GM21390 (cell line): ENCODE data around the gene BATF3.
"Not testable (repeated sequence)": the region's sequence is repeated elsewhere in the genome, so short reads cannot be mapped to it uniquely, and the experiment has no call there.

Experiments
- ATAC-seq: cut with Tn5 transposase; IDR thresholded peaks from one replicate; pipeline ENCODE4 v1.9.1; 2021; ENCODE audit not compliant: unreplicated experiment

Gene BATF3

DNA sequence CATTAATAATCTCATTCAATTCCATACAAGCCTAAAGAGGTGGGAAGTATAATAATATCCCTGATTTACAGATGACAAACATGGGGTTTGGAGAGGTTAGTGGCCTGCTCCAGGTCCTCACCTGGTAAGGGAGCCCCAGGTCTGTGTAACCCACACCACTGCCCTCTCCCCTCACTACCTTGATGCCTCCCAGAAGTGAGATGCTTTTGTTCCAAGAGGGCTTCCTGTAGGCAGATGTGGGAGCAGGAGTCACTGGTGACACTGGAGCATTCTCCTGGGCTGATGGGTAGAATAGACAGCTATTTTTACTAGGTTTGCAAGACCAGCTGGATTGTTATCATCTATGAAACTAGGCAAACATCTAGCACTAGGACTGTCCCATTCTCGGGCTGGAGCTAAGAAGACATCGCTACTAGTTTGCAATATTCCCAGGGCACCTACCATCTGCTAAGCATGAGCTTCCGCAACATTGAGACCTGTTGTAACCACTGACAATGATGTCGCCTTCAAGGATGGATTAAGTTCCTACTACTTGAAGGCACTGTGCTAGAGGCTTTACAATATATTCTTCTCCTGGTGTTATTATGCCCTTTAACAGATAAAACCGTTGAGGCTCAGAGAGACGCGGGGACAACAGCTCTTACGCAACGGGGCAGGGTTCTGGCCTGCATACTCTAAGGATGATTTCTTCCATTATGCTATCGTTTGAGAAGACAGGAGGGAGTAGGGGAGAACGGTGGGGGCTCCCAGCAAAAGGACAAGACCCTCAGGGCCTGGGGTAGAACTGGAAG is 35.0 kb downstream of the BATF3 start:
- no peak for ATAC-seq

GRCh38 chr1:212658250-212658649 is 41.4 kb downstream of the BATF3 start:
- ATAC-seq = not testable (repeated sequence)

DNA sequence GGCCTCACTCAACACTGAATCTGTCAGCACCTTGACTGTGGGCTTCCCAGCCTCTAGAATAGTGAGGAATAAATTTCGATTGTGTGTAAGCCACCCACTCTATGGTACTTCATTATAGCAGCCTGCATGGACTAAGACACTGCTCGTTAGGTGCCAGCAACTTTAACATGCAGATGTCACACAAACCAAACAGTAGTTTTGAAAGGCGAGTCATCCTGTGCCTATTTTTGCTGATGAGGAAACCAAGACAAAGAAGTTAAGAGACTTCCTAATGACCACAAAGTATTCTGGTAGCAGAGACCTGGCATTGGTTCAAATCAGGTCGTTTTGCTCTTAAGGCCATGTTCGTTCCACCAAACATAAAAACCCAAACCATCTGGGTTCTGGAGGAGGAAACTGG is 42.9 kb downstream of the BATF3 start:
- no peak for ATAC-seq

DNA sequence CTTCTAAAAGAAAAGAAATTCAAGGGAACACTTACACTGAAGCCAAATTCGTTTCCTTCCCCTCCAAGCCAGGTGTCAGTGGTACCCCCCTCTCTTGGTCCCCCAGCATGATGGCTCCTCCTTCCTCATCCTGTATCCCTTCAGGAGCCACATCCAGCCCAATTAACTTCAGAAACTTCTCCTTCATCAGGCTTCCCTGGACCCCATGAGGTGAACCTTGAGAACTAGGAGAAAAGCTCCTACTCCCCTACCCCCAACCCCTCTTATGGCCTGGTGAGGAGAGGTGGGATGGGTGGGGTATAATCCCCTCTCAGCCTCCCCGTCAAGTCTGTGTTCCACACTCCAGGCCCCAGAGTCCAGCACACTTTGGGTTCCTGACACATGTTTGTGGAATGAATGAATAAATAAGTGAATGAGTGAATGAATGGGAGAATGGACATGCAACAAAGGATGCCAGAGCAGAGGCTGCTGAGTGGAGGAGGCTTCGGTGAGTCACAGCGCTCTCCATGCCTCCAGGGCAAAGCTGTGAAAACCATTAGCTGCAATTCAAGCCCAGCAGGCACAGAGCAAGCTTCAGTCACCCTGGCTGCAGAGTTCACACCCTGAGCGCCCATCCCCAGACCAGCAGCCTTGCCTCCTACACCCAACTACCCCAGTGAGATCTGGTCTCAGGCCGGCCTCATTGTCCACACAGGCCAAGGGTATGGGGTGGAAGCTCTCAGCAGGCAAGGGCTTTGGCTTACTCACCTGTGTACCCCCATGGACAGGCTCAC is 43.8 kb downstream of the BATF3 start:
- ATAC-seq = no peak

DNA sequence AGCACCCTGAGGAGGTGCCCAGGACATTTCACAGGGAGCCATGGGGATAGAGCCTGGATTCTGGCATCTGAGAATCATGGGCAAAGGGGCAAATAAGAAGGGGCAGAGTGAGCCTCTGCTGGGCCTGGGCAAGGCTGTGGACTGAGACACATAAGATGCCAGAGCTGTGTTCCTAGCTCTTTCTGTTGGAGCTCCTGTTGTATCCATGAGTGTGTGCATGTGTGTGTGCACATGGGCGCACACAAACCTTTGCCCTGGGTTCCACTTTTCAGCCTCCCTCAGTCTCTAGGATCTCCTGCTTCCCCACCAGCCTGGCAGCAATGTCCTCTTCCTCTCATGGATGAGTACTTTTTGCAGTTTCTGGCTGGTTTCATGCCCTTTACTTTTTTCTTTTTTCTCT is 47.0 kb downstream of the BATF3 start:
- no peak for ATAC-seq

GRCh38 chr1:212651977-212652376 is 47.7 kb downstream of the BATF3 start:
- no peak for ATAC-seq

DNA sequence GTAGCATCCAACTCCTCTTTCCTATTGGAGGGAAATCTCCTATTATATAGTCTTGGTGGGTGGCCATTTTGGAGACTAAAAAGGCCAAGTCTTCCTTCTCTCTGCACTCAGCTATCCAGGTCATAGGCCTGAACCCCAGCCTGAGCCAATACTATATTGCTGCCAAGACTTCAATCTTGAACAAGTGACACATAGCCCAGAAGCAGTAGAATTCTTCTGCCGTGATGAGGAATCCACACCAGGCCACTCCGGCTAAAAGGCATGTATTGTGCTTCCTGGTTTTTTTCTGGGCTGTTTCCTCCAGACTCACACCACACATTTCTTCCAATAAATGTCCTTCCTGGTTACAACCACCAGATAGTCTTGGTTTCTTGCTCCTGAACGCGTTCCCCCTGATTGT is 48.1 kb downstream of the BATF3 start:
- ATAC-seq = no peak

DNA sequence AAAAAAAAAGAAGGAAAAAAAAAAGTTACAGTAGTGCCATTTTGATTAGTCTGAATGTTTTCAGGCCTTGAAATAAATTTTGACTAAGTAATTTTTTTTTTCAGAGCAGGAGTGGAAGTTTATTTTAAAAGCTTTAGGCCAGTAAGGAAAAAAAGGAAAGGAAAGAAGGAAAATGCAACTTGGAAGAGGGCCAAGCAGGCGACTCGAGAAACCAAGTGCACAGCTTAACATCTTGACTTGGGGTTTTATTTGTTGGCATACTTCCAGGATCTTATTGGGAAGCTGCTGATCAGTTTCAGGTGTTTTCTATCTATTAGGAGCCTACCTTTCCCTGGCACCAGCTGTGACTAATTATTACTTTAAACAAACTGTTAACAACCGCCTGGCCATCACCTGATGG is 49.4 kb downstream of the BATF3 start:
- no peak for ATAC-seq

DNA sequence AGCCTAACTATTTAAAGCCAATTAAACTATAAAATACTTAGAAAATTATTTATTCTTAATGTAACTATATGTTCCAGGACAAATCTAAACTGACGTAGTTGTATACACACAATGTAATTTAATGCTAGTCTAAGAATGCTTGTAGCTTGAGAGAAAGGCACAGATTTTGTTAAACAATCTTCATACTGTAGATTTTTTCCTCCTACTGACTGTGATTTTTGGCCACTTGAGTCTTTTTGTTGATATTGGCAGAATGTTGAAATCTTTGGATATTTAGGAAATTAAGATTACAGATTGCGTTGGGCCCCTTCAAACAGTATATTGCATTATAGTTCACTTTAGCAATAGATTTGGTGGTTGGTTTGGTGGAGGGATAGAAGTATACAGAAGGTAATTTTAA is 50.6 kb downstream of the BATF3 start:
- no peak for ATAC-seq

- no peak for ATAC-seq
These were observed 51.2 kb downstream of the BATF3 start for GRCh38 chr1:212648431-212648830.

GRCh38 chr1:212647004-212647403 is 52.6 kb downstream of the BATF3 start:
- no peak for ATAC-seq

- no peak for ATAC-seq
These were observed 53.1 kb downstream of the BATF3 start for GRCh38 chr1:212646588-212646987.

DNA sequence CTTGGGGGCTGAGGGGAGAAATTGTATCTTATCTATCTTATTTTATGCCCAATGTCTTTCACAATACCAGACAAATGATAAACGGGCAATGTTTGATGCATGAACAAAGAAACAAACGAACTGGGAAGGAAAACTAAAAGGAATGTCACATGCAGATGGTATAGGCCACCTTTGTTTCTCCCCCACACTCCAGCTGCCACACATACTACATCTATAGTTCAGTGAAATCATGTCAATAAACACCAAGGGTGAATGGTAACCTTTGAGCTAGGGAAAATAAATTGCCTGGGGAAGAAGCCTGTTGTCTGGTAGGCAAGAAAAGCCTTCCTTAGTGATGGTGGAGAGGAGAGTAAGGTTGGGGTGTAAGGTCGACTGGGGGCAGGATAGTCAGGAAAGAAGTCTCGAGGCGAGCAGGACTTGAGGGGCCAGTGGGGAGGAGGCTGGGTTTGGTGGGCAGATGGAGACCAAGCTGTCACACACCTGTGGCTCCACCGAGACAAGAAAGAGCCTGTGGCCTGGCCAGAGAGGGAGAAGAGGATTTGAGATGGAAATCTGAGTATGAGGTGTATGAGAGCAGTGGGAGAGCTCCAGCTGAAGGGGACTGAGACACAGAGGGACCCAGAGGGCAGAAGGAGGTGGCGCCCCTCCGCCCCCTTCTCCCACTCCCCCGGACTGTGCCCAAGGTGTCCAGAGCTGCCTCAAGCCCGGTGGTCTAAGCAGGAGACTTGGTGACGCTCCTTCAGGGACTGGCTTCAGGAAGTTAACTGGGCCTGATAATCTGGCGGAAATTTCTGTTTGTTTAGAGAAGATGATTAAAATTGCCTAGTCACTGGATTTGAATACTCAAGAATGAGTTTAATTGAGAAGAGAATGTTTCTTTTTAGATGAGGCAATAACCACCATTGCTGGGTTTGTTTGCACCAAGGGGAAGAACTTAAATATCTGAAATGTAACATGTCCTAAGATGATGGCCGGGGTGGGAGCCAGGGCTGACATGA is 53.8 kb downstream of the BATF3 start:
- no peak for ATAC-seq

- ATAC-seq = no peak
These were observed 54.6 kb downstream of the BATF3 start for GRCh38 chr1:212644866-212645545.

GRCh38 chr1:212643877-212644276 is 55.8 kb downstream of the BATF3 start:
- no peak for ATAC-seq

DNA sequence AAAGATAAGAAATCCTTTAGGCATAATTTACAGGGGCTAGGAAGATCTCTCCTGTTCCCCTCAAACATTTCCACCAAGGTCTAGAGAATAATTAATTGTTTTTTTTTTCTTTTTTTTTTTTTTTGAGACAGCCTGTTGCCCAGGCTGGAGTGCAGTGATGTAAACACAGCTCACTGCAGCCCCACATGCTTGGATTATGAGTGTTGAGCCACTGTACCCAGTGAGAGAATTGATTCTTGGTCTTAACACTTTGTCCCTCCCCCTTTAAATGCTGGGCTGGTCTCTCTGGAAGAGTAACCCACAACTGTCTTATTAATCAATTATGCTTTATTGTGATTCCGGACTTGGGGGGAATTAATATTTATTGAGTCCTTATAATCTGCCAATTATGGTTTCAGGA is 57.7 kb downstream of the BATF3 start:
- no peak for ATAC-seq

DNA sequence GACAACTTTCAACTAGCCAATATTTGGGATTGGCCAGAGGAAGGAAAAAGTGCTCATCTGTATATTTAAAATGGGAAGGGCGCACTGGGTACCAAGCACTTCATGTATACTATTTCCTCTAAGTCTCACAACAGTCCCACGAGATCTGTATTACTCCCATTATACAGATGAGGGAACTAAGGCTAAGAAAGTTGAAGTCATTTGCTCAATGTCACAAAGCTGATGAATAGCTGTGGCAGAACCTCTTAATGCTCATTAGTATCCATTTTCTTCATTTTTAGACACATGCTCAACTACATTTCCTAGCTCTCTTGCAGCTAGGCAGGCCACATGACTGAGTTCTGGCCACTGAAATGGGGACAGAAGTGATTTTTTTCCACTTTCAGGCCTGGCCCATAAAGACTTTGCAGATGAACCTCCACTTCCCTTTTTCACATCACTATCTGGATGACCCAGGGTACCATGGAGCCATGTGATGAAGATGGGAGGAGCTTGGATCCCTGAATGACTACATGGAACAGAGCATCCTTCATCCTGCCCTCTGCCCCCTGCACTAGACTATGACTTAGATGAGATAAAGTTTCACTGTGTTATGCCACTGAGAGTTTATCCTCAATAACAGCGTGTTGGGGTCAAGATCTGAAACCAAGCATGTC is 59.3 kb downstream of the BATF3 start:
- no peak for ATAC-seq

DNA sequence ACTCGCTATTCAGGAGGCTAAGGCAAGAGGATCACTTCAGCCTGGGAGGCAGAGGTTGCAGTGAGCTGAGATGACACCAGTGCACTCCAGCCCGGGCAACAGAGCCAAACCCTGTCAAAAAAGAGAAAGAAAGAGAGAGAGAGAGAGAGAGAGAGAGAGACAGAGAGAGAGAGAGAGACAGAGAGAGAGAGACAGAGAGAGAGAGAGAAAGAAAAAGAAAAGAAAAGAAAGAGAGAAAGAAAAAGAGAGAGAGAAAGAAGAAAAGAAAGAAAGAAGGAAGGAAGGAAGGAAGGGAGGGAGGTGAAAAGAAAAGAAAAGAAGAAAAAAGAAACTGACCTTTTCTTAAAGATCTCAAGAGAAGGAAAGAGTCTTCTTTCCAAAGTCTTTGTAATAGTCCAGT is 60.1 kb downstream of the BATF3 start:
- not testable (repeated sequence) for ATAC-seq

- ATAC-seq = no peak
These were observed 61.0 kb downstream of the BATF3 start for GRCh38 chr1:212638492-212639151.

- ATAC-seq = no peak
These were observed 61.7 kb downstream of the BATF3 start for GRCh38 chr1:212637902-212638301.
